Activated CD8-positive, alpha-beta T cell treated with anti-CD3 and anti-CD28 coated beads, Interleukin-2, amount 10 ng/mL, durations not matched to agents 7 days and 5 days (primary cell): ENCODE measurements around the gene GABPB1. TPM values are rescaled to one million over a fixed set of nuclear protein-coding genes. Genes with fewer than 3 reads are reported as not detected.

Experiments
- ATAC-seq: fragments of 150-1000 bp; cut with Tn5 transposase; one replicate; pipeline ENCODE4 v1.10.0; 2021; ENCODE audit warnings: moderate library complexity
- CTCF ChIA-PET: fragments of 350-600 bp; sonication (Branson Sonifier 250); formaldehyde crosslinking; loops from one replicate; lab custom pipeline; 2021; ENCODE audit warnings: antibody characterized with exemption; lab: Charles Lee
- POLR2A ChIA-PET: fragments of 350-600 bp; sonication (Branson Sonifier 250); formaldehyde crosslinking; loops from one replicate; lab custom pipeline; 2021; ENCODE audit warnings: antibody characterized with exemption; lab: Charles Lee
- DNase-seq: peaks from one replicate; pipeline ENCODE4 v3.0.0-alpha.2; 2020
- H3K27ac Mint-ChIP-seq: one replicate; pipeline ENCODE4 v1.8.0; 2021; ENCODE audit warnings: mild to moderate bottlenecking, mixed read lengths
- H3K27me3 Mint-ChIP-seq: one replicate; pipeline ENCODE4 v1.8.0; 2021; ENCODE audit warnings: low read depth, mixed read lengths
- H3K36me3 Mint-ChIP-seq: one replicate; pipeline ENCODE4 v1.8.0; 2021; ENCODE audit warnings: low read depth, mixed read lengths
- H3K4me1 Mint-ChIP-seq: one replicate; pipeline ENCODE4 v1.8.0; 2021; ENCODE audit warnings: low read depth, mixed read lengths
- H3K4me3 Mint-ChIP-seq: one replicate; pipeline ENCODE4 v1.8.0; 2021; ENCODE audit warnings: mild to moderate bottlenecking, mixed read lengths
- H3K9me3 Mint-ChIP-seq: one replicate; pipeline ENCODE4 v1.8.0; 2022; ENCODE audit warnings: mixed read lengths; ENCODE audit not compliant: insufficient read depth
- total RNA-seq, 2 experiments: library from RNA; stranded (reverse); gene quantifications; one replicate each; pipeline ENCODE4 v1.2.3, GENCODE V29; 2021

The GABPB1 gene
- total RNA-seq, 2 experiments from 2014 or later = 33.5 to 35.2 TPM

DNA sequence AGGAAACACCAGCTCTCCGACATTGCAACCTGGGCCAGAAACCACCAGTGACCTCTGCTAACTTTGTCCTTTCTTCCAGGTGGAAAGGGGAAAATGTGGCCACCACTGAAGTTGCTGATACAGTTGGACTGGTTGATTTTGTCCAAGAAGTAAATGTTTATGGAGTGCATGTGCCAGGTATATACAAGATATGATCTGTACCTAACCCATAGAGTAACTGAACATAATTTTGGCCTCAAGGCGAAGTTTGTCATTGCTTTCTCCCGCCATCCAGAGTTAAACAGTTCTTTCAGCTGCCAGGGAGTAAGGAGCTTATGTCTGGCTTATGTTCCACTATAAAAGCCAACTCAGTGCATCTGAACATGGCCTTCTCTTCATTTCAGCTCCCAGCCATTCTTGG, 126.1 kb downstream of the GABPB1 start:
- ATAC-seq (no peak), DNase-seq (no peak)
- ChIA-PET POLR2A (interaction anchor here (0.6 kb wide), 1 partner anchor 18 kb away, joined by 3 read pairs; no protein-coding TSS in a partner anchor), CTCF (interaction anchor here (1.3 kb wide), 1 partner anchor 139 kb away, joined by 3 read pairs; no protein-coding TSS in a partner anchor)
- peaks cover 40% of the 10 kb centered on the region for H3K36me3 Mint-ChIP-seq
- no peak overlapping the region for H3K4me3 Mint-ChIP-seq
- no peaks in the 10 kb centered on the region for H3K27me3 Mint-ChIP-seq
- no peak overlapping the region for H3K27ac Mint-ChIP-seq
- H3K9me3 Mint-ChIP-seq = no peaks in the 10 kb centered on the region
- H3K4me1 Mint-ChIP-seq = peaks cover 6% of the 10 kb centered on the region

DNA sequence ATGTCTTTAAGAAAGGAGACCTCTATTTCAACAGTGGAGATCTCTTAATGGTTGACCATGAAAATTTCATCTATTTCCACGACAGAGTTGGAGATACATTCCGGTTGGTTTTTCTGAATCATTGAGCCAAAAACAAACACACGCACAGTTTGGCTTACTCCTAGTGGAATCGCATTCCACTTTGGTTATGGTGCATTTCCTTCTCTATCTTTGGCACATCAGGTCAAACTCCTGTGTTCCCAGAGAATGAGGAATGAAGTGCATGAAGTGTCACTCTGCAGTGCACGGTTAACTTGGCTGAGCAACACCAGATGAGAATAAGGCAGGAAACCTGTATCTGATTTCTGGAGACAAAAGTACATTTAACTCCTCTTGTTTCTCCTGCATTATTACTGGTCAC, 127.9 kb downstream of the GABPB1 start:
- no peak overlapping the region for H3K4me3 Mint-ChIP-seq
- no peaks in the 10 kb centered on the region for H3K9me3 Mint-ChIP-seq
- H3K27ac Mint-ChIP-seq = no peak overlapping the region
- ATAC-seq = no peak
- H3K4me1 Mint-ChIP-seq = no peaks in the 10 kb centered on the region
- ChIA-PET POLR2A (no interaction called here), CTCF (no interaction called here)
- no peaks in the 10 kb centered on the region for H3K27me3 Mint-ChIP-seq
- H3K36me3 Mint-ChIP-seq = peaks cover 38% of the 10 kb centered on the region
- no peak for DNase-seq

DNA sequence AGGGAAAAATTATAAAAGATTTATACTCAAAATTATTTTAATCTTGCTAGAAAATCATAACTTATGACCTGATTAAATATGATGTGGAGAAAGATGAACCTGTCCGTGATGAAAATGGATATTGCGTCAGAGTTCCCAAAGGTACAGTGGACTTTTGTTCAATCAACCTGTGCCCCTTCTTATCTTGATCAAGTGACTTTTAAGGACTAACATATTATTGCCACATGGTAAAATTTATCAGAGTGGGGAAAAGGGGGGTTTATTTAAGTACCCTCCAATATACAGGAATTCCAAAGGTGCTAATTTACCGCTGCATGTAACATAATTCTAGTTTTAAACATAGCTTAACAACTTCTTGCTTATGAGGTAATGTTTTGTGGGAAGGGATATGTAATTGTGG, 129.1 kb downstream of the GABPB1 start:
- H3K27me3 Mint-ChIP-seq = no peaks in the 10 kb centered on the region
- no peak overlapping the region for H3K27ac Mint-ChIP-seq
- H3K4me3 Mint-ChIP-seq = no peak overlapping the region
- no peaks in the 10 kb centered on the region for H3K4me1 Mint-ChIP-seq
- H3K9me3 Mint-ChIP-seq = no peaks in the 10 kb centered on the region
- ATAC-seq (no peak), DNase-seq (no peak)
- ChIA-PET CTCF (no interaction called here), POLR2A (no interaction called here)
- peaks cover 38% of the 10 kb centered on the region for H3K36me3 Mint-ChIP-seq

Other genes starting within 250 kb of the GABPB1 start
- 10 to 100 TPM; 35.9 to 39.2 TPM for gene ATP8B4, start 236.0 kb downstream of the GABPB1 start, total RNA-seq
- gene SLC27A2, start 173.0 kb downstream of the GABPB1 start, total RNA-seq = 10 to 100 TPM; 11.6 to 12.5 TPM
- under 1 TPM in 1 of 2 experiments, not detected in 1; 0.13 TPM for gene HDC, start 89.5 kb downstream of the GABPB1 start, total RNA-seq
- gene USP8, start 69.2 kb upstream of the GABPB1 start, total RNA-seq = 10 to 100 TPM; 55.6 to 58.8 TPM
- not detected for gene USP50, start 191.5 kb upstream of the GABPB1 start, total RNA-seq